DOHH2 (cell line): ENCODE data around the gene VASP.

ENCODE experiments used
- CTCF ChIP-seq: fragments of 200-600 bp; sonication (generic); IDR thresholded peaks from one replicate; pipeline ENCODE4 v1.5.1; 2014; ENCODE audit warnings: antibody characterized with exemption, mild to moderate bottlenecking, low read depth, low read length; ENCODE audit not compliant: poor library complexity, severe bottlenecking
- EZH2phosphoT487 ChIP-seq: fragments of 200-600 bp; sonication (generic); IDR thresholded peaks from 2 replicates; pipeline ENCODE4 v1.6.1; 2017; ENCODE audit warnings: borderline replicate concordance, mild to moderate bottlenecking, antibody characterized with exemption, low read length, moderate library complexity, mixed read lengths

- TF ChIP-seq CTCF (no peak), EZH2phosphoT487 (no peak)
These were observed 38.5 kb upstream of the VASP start for GRCh38 chr19:45468803-45469131.
